K562 (cell line): Measurements from ENCODE around the gene NYNRIN.
"Not testable (repeated sequence)": the region's sequence is repeated elsewhere in the genome, so short reads cannot be mapped to it uniquely, and the experiment has no call there.

Source experiments
- KAT8 ChIP-seq: fragments of 450-650 bp; IDR thresholded peaks from 2 replicates; pipeline ENCODE4 v1.6.1; 2016; ENCODE audit warnings: low read depth, mild to moderate bottlenecking
- KLF13 ChIP-seq: fragments of 450-650 bp; IDR thresholded peaks from 2 replicates; pipeline ENCODE4 v1.6.1; 2016; ENCODE audit warnings: missing genetic modification characterization, low read depth, mild to moderate bottlenecking, missing compliant biosample characterization, moderate library complexity, borderline replicate concordance
- PREB ChIP-seq: sonication (generic); formaldehyde crosslinking; IDR thresholded peaks from 2 replicates; pipeline ENCODE4 v1.8.1; 2023; ENCODE audit warnings: mild to moderate bottlenecking, missing genetic modification reagents
- ZC3H4 ChIP-seq: sonication (generic); formaldehyde crosslinking; IDR thresholded peaks from 2 replicates; pipeline ENCODE4 v1.9.0; 2021; ENCODE audit warnings: missing genetic modification reagents, borderline replicate concordance
- TF ChIP-seq, protein P1 (sequence below), 3 experiments: IDR thresholded peaks in 2 of 3; conservative IDR thresholded peaks in 1 of 3; 2 replicates each; pipeline ENCODE4 v1.5.1; 2011 to 2012; ENCODE audit warnings: low read length in 3 of 3, mild to moderate bottlenecking in 3 of 3, control low read depth in 2 of 3, improper control_type of control experiment in 1 of 3, inconsistent platforms in 1 of 3, low read depth in 1 of 3, mixed read lengths in 1 of 3, moderate library complexity in 1 of 3; ENCODE audit not compliant: insufficient read depth in 2 of 3
- TF ChIP-seq, protein P2 (sequence below): sonication (generic); formaldehyde crosslinking; IDR thresholded peaks from 2 replicates; pipeline ENCODE4 v1.8.1; 2023; ENCODE audit warnings: mild to moderate bottlenecking, missing genetic modification reagents

- TF ChIP-seq KLF13 (tag); KAT8; ZC3H4; PREB (CRISPR knock-in tag): not testable (repeated sequence)
- TF ChIP-seq, protein P1, sequence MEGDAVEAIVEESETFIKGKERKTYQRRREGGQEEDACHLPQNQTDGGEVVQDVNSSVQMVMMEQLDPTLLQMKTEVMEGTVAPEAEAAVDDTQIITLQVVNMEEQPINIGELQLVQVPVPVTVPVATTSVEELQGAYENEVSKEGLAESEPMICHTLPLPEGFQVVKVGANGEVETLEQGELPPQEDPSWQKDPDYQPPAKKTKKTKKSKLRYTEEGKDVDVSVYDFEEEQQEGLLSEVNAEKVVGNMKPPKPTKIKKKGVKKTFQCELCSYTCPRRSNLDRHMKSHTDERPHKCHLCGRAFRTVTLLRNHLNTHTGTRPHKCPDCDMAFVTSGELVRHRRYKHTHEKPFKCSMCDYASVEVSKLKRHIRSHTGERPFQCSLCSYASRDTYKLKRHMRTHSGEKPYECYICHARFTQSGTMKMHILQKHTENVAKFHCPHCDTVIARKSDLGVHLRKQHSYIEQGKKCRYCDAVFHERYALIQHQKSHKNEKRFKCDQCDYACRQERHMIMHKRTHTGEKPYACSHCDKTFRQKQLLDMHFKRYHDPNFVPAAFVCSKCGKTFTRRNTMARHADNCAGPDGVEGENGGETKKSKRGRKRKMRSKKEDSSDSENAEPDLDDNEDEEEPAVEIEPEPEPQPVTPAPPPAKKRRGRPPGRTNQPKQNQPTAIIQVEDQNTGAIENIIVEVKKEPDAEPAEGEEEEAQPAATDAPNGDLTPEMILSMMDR (IDR thresholded peaks at IDR 0.05 in 2 of 3, conservative IDR thresholded peaks at IDR 0.05 in 1 of 3; ENCODE audit: insufficient read depth in 2 of 3, low read depth in 1 of 3, low read length in 3 of 3): not testable (repeated sequence)
- TF ChIP-seq, protein P2, sequence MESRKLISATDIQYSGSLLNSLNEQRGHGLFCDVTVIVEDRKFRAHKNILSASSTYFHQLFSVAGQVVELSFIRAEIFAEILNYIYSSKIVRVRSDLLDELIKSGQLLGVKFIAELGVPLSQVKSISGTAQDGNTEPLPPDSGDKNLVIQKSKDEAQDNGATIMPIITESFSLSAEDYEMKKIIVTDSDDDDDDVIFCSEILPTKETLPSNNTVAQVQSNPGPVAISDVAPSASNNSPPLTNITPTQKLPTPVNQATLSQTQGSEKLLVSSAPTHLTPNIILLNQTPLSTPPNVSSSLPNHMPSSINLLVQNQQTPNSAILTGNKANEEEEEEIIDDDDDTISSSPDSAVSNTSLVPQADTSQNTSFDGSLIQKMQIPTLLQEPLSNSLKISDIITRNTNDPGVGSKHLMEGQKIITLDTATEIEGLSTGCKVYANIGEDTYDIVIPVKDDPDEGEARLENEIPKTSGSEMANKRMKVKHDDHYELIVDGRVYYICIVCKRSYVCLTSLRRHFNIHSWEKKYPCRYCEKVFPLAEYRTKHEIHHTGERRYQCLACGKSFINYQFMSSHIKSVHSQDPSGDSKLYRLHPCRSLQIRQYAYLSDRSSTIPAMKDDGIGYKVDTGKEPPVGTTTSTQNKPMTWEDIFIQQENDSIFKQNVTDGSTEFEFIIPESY (CRISPR knock-in tag): not testable (repeated sequence)
Observed at GRCh38 chr14:24450828-24451227, 52.0 kb downstream of the NYNRIN start.
